Right lobe of liver (tissue), 6 donors: ENCODE results near the gene APOBEC3B. TPM values are rescaled to one million over a fixed set of nuclear protein-coding genes. Genes with fewer than 3 reads are reported as not detected.

Experiments used
- ATAC-seq, 4 donors: fragments of 200-7000 bp; cut with Tn5 transposase; one replicate each; pipeline ENCODE4 v1.9.1; 2020; ENCODE audit warnings: mild to moderate bottlenecking in 4 of 4, moderate library complexity in 4 of 4
- DNase-seq, 3 donors: peaks; one replicate each; pipeline ENCODE4 v3.0.0-alpha.2; 2020
- H3K27ac ChIP-seq, 3 donors: fragments of 200-600 bp; one replicate each; pipeline ENCODE4 v1.8.0; 2022
- H3K27me3 ChIP-seq, 2 donors: fragments of 200-600 bp; one replicate each; pipeline ENCODE4 v1.8.0; 2022
- H3K36me3 ChIP-seq, 4 donors: fragments of 200-600 bp; sonication (generic) in 1 of 4; one replicate each; pipeline versions ENCODE4 v1.5.1 to v1.8.0; 2017 to 2022; ENCODE audit warnings: control low read depth in 1 of 4
- H3K4me1 ChIP-seq, 4 donors: fragments of 200-600 bp; sonication (generic) in 1 of 4; one replicate each; pipeline versions ENCODE4 v1.5.1 to v1.8.0; 2017 to 2022; ENCODE audit warnings: control low read depth in 1 of 4
- H3K4me3 ChIP-seq, 3 donors: fragments of 200-600 bp; one replicate each; pipeline ENCODE4 v1.8.0; 2022
- H3K9me3 ChIP-seq, 4 donors: fragments of 200-600 bp; sonication (generic) in 1 of 4; one replicate each; pipeline versions ENCODE4 v1.5.1 to v1.8.0; 2017 to 2022; ENCODE audit warnings: control low read depth in 1 of 4
- POLR2A ChIP-seq: fragments of 450-650 bp; IDR thresholded peaks from one replicate; pipeline ENCODE4 v1.6.1; 2017; ENCODE audit warnings: antibody characterized with exemption, mild to moderate bottlenecking
- WGBS: methylation state at CpG from one replicate; pipeline ENCODE4 v1.1.6; 2018; ENCODE audit warnings: low coverage, low lambda C conversion rate; ENCODE audit not compliant: insufficient coverage; ENCODE audit errors: missing lambda C conversion rate; 5-methylcytosine and 5-hydroxymethylcytosine counted together
- intact Hi-C, 2 donors: fragments of 100-400 bp; cut with DNase I; formaldehyde crosslinking; loops; one replicate each; pipeline versions ENCODE4 v1.11.2 to v1.14.1; 2022
- total RNA-seq, 6 experiments: library from RNA; depleted of rRNA in 2 of 6; stranded (reverse); fragments of >200 nt in 2 of 6; fragmentation: NEBNext Ultra II Directional in 3 of 6; extraction: Animal tissue kit (Norgen Biotek cat#: 25700) in 3 of 6; gene quantifications; one replicate each; pipeline versions ENCODE4 v1.1.0 to v1.2.4, GENCODE V29; 2016 to 2023
- TF ChIP-seq, protein P1 (sequence below), 4 donors: fragments of 200-600 bp in 3 of 4; fragments of 450-650 bp in 1 of 4; IDR thresholded peaks; one replicate each; pipeline versions ENCODE4 v1.5.1 to v1.8.0; 2016 to 2022; ENCODE audit warnings: antibody characterized with exemption in 4 of 4, mild to moderate bottlenecking in 2 of 4
- donor health status: DM: no; HTN: yes; CAD: no.
- donor health status: DM: no; HTN: no; CAD: no.
- donor health status: DM: no; HTN: no; CAD: no.
- donor health status: DM: no; HTN: yes; CAD: no.
- donor health status: DM: no; HTN: yes; CAD: no.

The APOBEC3B gene
- total RNA-seq, 6 experiments from 2014 or later = 0.61 to 1.6 (median 1.1) TPM

DNA sequence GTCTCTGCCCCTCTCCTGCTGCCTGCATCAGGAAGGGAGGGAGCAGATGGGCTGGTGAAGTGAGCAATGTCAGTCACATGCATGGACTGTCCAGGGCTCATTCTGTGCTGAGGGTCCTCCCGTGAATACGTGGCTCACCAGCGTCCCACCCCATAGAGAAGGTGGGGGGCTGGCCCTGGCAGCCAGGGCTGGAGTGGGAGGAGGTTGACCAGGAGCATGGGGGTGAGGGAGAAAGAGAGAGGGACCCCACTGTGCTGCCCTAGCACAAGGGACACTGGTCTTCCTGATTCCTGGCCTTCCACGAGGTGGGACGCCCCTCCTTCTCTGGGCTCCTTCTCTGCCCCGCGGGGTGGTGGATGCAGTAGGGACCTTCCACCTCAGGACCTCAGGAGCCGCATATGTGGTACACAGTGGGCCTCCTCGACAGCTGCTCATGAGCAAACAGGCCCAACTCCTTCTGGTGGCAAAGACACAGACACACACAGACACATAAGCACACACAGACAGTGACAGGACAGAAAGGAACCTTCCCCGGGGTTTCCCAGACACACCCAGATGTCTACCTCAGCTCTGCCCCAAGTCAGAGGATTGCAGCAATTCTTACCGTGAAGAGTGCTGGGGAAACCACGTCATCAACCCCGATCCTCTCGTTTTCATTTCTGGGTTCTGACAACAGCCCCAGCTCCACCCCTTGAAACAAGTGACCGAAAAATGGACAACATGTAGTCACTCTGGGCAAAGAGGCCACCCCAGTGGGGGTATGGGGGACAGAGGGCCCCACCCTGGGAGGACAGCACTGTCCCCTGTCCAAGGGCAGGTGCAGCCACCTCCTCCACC is 28.4 kb upstream of the APOBEC3B start:
- intact Hi-C loops = no loop called here
- Histone ChIP-seq H3K4me1 (no peaks in the 10 kb centered on the region), H3K4me3 (no peak overlapping the region), H3K27ac (peak overlapping the region in 2 of 3 donors; percentile 31 to 57), H3K36me3 (no peaks in the 10 kb centered on the region), H3K27me3 (no peaks in the 10 kb centered on the region), H3K9me3 (no peaks in the 10 kb centered on the region)
- WGBS = 30% methylated on average over 9 of the region's 15 CpGs
- ATAC-seq = peak; percentile 25 to 54 (median 36)
- TF ChIP-seq, protein P1, sequence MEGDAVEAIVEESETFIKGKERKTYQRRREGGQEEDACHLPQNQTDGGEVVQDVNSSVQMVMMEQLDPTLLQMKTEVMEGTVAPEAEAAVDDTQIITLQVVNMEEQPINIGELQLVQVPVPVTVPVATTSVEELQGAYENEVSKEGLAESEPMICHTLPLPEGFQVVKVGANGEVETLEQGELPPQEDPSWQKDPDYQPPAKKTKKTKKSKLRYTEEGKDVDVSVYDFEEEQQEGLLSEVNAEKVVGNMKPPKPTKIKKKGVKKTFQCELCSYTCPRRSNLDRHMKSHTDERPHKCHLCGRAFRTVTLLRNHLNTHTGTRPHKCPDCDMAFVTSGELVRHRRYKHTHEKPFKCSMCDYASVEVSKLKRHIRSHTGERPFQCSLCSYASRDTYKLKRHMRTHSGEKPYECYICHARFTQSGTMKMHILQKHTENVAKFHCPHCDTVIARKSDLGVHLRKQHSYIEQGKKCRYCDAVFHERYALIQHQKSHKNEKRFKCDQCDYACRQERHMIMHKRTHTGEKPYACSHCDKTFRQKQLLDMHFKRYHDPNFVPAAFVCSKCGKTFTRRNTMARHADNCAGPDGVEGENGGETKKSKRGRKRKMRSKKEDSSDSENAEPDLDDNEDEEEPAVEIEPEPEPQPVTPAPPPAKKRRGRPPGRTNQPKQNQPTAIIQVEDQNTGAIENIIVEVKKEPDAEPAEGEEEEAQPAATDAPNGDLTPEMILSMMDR (IDR thresholded peaks at IDR 0.05) = no peak
- no peak for TF ChIP-seq POLR2A
- peak in 1 of 3 donors; percentile 50 for DNase-seq

DNA sequence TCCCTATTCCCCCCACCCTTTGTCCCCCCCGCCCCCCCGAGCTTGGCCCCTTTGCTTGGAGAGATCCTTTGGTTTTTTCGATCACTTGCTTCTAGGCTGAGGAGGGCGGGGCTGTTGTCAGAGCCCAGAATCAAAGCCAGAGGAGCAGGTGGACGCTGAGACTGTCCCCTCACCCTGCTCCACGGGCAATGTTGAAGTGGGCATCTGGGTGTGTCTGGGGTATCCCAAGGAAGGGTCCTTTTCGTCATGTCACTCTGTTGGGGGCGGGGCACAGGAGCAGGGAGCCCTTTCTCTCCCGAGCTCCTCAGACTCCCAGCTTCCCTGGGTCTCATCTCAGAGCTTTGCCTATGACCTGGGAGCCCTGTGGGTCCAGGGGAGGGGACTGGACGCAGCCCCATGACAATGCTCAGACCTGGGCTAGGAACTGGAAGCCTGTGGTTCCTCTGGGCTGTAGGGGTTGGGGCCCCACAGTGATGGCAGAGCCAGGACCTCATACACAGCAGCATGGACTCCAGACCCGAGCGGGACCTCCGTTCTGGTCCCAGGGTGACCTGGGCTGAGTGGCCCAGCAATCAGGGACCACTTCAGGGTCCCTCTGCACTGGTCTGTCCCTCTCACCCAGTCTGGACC is 27.6 kb upstream of the APOBEC3B start:
- WGBS = 67% methylated on average over 5 of the region's 13 CpGs
- no peak for DNase-seq
- H3K27me3 ChIP-seq = no peaks in the 10 kb centered on the region
- no peak overlapping the region for H3K27ac ChIP-seq
- intact Hi-C loops = no loop called here
- H3K4me1 ChIP-seq = no peaks in the 10 kb centered on the region
- no peak overlapping the region for H3K4me3 ChIP-seq
- no peaks in the 10 kb centered on the region for H3K36me3 ChIP-seq
- ATAC-seq = no peak
- TF ChIP-seq POLR2A = no peak
- TF ChIP-seq, protein P1 (IDR thresholded peaks at IDR 0.05) = no peak
- H3K9me3 ChIP-seq = no peaks in the 10 kb centered on the region

DNA sequence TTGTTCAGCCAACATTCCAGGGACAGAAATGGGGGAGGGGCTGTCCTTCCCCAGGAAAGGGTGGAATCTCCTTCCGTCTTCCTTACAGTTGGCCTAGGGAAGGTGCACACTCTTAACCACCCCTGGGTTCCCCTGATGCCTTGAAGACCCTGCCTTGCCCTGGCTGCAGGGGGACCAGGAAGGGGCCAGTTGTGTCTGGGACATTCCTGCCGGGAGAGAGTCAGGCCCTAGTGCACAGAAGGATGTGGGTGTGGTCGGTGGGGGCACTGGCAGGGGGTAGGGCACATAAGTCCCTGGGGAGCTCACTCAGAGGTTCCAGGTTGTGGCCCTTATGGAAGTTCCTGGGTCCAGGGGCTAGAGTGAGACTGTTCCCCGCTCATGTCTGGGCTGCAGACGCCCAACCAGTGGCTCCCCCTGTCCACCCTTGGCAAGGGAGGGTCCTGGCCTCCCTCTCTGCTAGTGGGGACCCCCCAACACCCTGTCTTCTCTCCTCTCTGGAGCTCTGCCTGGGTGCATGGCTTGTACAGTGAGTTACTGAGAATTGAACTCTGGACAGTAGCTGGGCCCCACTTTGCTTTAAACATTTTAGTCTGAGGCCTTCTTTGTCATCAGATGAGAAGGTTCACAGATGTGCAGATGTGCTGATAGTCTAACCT is 26.8 kb upstream of the APOBEC3B start:
- TF ChIP-seq, protein P1 (IDR thresholded peaks at IDR 0.05) = no peak
- no peak for TF ChIP-seq POLR2A
- ATAC-seq = no peak
- H3K27me3 ChIP-seq = no peaks in the 10 kb centered on the region
- no peaks in the 10 kb centered on the region for H3K4me1 ChIP-seq
- 43% methylated on average over 4 of the region's 5 CpGs for WGBS
- no peak overlapping the region for H3K4me3 ChIP-seq
- H3K9me3 ChIP-seq = no peaks in the 10 kb centered on the region
- peak in 1 of 3 donors; percentile 47 for DNase-seq
- H3K36me3 ChIP-seq = no peaks in the 10 kb centered on the region
- no peak overlapping the region for H3K27ac ChIP-seq
- intact Hi-C loops = no loop called here

DNA sequence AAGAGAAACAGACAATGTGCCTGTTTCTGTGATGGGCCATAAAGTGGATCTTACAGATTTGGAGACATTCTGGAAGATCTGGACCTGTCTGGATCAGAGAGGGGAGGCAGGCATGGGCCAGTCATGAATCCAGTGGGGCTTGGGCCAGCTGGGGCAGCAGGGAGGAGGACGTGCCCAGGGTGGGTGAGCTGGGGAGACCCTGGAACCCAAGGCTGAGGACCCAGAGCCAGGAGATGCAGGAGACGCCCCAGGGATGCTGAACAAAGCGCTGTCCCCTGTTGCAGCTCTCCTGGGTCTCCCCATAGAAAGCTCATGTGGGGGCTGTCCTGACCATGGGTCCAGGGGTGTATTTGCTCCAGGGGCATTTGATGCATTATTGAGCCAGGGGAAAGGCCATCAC is 26.2 kb upstream of the APOBEC3B start:
- intact Hi-C loops = no loop called here
- ATAC-seq (no peak), DNase-seq (peak in 1 of 3 donors; percentile 40)
- TF ChIP-seq, protein P1 (IDR thresholded peaks at IDR 0.05) = no peak
- TF ChIP-seq POLR2A = no peak
- H3K36me3 ChIP-seq = no peaks in the 10 kb centered on the region
- H3K9me3 ChIP-seq = no peaks in the 10 kb centered on the region
- WGBS = no CpG with 5 or more reads among the region's 3 CpGs
- H3K4me3 ChIP-seq = no peak overlapping the region
- no peaks in the 10 kb centered on the region for H3K27me3 ChIP-seq
- H3K4me1 ChIP-seq = no peaks in the 10 kb centered on the region
- H3K27ac ChIP-seq = no peak overlapping the region
